ENCODE results near the gene KLHDC4. TPM values are rescaled to one million over a fixed set of nuclear protein-coding genes. Genes with fewer than 3 reads are reported as not detected.

The KLHDC4 gene
- total and polyA plus RNA-seq, 2 donors (not counting 1 experiment from before 2014, with no cell fraction given): 51.3 to 90.8 TPM

DNA sequence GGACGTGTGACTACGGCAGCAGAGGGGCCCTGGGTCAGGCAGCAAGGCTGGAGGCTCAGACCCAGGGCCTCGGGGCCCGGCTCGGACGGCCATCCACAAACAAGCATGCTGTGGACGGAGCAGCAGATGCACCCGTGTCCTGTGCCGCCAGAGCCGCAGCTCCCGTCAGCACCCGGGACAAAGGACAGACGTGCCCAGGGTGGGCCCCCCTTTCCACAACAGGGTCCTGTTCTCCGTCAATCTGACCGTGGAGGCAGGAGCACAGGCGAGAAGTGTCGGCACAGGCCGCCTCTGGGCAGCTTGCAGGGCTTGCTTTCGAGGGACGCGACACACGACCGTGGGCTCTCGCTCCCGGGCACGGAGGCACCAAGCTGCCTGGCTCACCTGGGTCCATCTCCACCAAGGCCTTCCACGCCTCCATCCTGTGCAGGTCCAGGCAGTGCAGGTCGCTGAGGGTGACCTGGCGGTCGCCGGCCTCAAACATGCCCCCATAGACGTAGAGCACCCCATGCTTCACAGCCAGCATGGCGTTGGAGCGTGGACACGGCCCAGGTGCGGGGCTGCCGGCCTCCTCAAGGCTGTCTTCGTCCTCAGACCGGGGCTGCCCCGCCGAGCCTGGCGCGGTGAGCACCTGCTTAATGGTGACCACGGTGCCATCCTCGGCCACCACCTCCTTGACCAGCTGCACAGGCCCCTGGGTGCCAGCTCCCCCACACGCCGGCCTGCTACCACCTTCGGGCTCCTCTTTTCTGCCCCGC lies 56.7 kb downstream of the KLHDC4 start:
- WGBS (ENCODE audit: insufficient coverage): 95% methylated on average over 47 of the region's 49 CpGs
- Histone ChIP-seq H4K20me1 (ENCODE audit: control insufficient read depth, insufficient read depth, low read length, poor library complexity, severe bottlenecking) (peaks cover 6% of the 10 kb centered on the region), H3K4me1 (ENCODE audit: control insufficient read depth in 2 of 2, insufficient read depth in 2 of 2, low read length in 2 of 2) (peaks cover 5 to 7% of the 10 kb centered on the region in 2 donors), H3K27me3 (replicated peaks in 1 of 4; ENCODE audit: control extremely low read depth in 1 of 4, control insufficient read depth in 3 of 4, insufficient read depth in 4 of 4, low read length in 3 of 4) (no peaks in the 10 kb centered on the region), H3K4me3 (ENCODE audit: control extremely low read depth in 1 of 5, extremely low read depth in 1 of 5, insufficient read depth in 1 of 5, low read depth in 2 of 5, low read length in 4 of 5) (no peak overlapping the region), H2AFZ (ENCODE audit: insufficient read depth, low read depth, low read length, poor library complexity, severe bottlenecking) (no peak overlapping the region), H3K4me2 (replicated peaks; ENCODE audit: low read depth, low read length, poor library complexity, severe bottlenecking) (no peak overlapping the region), H3K36me3 (replicated peaks in 1 of 2; ENCODE audit: control extremely low read depth in 1 of 2, control insufficient read depth in 1 of 2, extremely low read depth in 1 of 2, insufficient read depth in 2 of 2, low read length in 1 of 2) (peaks cover 0 to 70% of the 10 kb centered on the region in 2 experiments), H3K9me3 (ENCODE audit: control extremely low read depth in 1 of 3, control insufficient read depth in 2 of 3, insufficient read depth in 1 of 3, low read length in 2 of 3) (no peaks in the 10 kb centered on the region), H3K9ac (ENCODE audit: low read length) (no peak overlapping the region), H3K79me2 (ENCODE audit: control insufficient read depth, insufficient read depth, low read length) (no peaks in the 10 kb centered on the region), H3K27ac (ENCODE audit: low read length in 2 of 2) (no peak overlapping the region)
- ATAC-seq (ENCODE audit: low read depth): no peak
- intact Hi-C loops (cut with micrococcal nuclease): no loop called here
- DNase-seq: no peak
- TF ChIP-seq, protein P1, sequence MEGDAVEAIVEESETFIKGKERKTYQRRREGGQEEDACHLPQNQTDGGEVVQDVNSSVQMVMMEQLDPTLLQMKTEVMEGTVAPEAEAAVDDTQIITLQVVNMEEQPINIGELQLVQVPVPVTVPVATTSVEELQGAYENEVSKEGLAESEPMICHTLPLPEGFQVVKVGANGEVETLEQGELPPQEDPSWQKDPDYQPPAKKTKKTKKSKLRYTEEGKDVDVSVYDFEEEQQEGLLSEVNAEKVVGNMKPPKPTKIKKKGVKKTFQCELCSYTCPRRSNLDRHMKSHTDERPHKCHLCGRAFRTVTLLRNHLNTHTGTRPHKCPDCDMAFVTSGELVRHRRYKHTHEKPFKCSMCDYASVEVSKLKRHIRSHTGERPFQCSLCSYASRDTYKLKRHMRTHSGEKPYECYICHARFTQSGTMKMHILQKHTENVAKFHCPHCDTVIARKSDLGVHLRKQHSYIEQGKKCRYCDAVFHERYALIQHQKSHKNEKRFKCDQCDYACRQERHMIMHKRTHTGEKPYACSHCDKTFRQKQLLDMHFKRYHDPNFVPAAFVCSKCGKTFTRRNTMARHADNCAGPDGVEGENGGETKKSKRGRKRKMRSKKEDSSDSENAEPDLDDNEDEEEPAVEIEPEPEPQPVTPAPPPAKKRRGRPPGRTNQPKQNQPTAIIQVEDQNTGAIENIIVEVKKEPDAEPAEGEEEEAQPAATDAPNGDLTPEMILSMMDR (IDR thresholded peaks at IDR 0.05): no peak
- no peak for TF ChIP-seq EZH2 (IDR thresholded peaks at IDR 0.05; ENCODE audit: borderline replicate concordance, insufficient read depth, low read depth, low read length, poor library complexity, severe bottlenecking)
- CTCF ChIA-PET: no interaction called here
- no peaks in the 10 kb centered on the region for H3K27me3 Mint-ChIP-seq
- no peaks in the 10 kb centered on the region for H3K9me3 Mint-ChIP-seq (ENCODE audit: insufficient read depth)
- POLR2A ChIA-PET: no interaction called here
- no peak overlapping the region for H3K27ac Mint-ChIP-seq
- no peak overlapping the region for H3K4me3 Mint-ChIP-seq
- H3K4me1 Mint-ChIP-seq: peaks cover 6% of the 10 kb centered on the region

Data from B cell (primary cell).